ENCODE results near the gene ZFP36L1.

The ZFP36L1 gene

DNA sequence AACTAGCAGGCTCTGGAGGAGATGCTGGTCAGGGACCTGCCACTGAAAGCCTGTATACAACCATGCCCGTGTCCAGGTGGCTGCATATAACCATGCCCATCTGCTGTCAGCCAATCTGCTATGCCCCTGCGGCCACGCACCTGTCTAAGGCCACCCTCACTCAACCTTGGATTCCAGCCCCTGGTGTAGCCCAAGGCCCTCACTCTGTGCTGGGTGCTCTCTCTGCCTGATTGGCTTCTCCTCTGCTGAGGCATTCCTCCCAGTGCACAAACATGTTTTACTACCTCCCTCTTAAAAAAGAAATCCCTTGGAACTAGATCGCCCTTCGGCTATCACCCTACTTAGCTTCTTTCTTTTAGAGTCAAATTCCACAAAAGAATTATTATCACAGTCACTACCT lies 45.5 kb downstream of the ZFP36L1 start:
- ChIA-PET CTCF (no interaction called here), POLR2A (no interaction called here)
- no peak for DNase-seq (ENCODE audit: extremely low spot score)
- no peak for TF ChIP-seq LEF1 (IDR thresholded peaks at IDR 0.05; ENCODE audit: borderline replicate concordance)
- TF ChIP-seq HDGF (IDR thresholded peaks at IDR 0.05; ENCODE audit: borderline replicate concordance) = no peak
- no peak for TF ChIP-seq BHLHE40 (IDR thresholded peaks at IDR 0.05; ENCODE audit: borderline replicate concordance)
- TF ChIP-seq FOXK2 (IDR thresholded peaks at IDR 0.05) = no peak
- TF ChIP-seq L3MBTL2 (conservative IDR thresholded peaks at IDR 0.05) = no peak
- no peak for TF ChIP-seq SP1 (IDR thresholded peaks at IDR 0.05)
- no peak for TF ChIP-seq TARDBP (IDR thresholded peaks at IDR 0.05)
- TF ChIP-seq SUZ12 (IDR thresholded peaks at IDR 0.05) = no peak
- no peak for TF ChIP-seq CTBP1 (IDR thresholded peaks at IDR 0.05; ENCODE audit: borderline replicate concordance)
- no peak for TF ChIP-seq FOXA1 (IDR thresholded peaks at IDR 0.05)

DNA sequence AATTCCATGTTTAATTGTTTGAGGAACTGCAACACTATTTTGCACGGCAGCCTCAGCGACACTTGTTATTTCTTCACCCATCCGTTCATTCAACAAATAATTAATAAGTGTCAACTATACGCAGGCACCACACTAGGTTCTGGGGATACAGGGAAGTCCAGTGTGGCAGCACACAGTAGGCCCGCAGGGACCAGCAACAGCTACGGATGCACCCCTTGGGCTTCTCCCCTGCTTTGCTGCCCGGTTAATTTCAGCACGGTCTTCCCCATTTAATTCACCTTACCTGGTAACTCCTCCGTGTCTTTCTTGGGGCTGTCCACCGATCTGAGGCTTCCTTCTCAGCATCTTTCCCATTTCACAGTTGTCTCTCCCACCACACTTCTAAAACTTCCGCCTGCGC lies 48.3 kb downstream of the ZFP36L1 start:
- CTCF ChIA-PET = no interaction called here
- DNase-seq (ENCODE audit: extremely low spot score) = no peak
- no peak for TF ChIP-seq SP1 (IDR thresholded peaks at IDR 0.05)
- no peak for TF ChIP-seq FOXM1 (IDR thresholded peaks at IDR 0.05; ENCODE audit: borderline replicate concordance)
- TF ChIP-seq L3MBTL2 (conservative IDR thresholded peaks at IDR 0.05) = no peak
- TF ChIP-seq FOXK2 (IDR thresholded peaks at IDR 0.05) = no peak
- no peak for TF ChIP-seq HDGF (IDR thresholded peaks at IDR 0.05; ENCODE audit: borderline replicate concordance)
- no peak for TF ChIP-seq ELF4 (IDR thresholded peaks at IDR 0.05)
- no peak for TF ChIP-seq CTBP1 (IDR thresholded peaks at IDR 0.05; ENCODE audit: borderline replicate concordance)
- TF ChIP-seq BHLHE40 (IDR thresholded peaks at IDR 0.05; ENCODE audit: borderline replicate concordance) = no peak
- TF ChIP-seq ZNF384 (IDR thresholded peaks at IDR 0.05) = no peak
- TF ChIP-seq SUZ12 (IDR thresholded peaks at IDR 0.05) = no peak
- TF ChIP-seq FOXA1 (IDR thresholded peaks at IDR 0.05) = no peak
- no peak for TF ChIP-seq TARDBP (IDR thresholded peaks at IDR 0.05)
- no peak for TF ChIP-seq ARNT (IDR thresholded peaks at IDR 0.05)
- no peak for TF ChIP-seq NFRKB (IDR thresholded peaks at IDR 0.05)
- TF ChIP-seq LEF1 (IDR thresholded peaks at IDR 0.05; ENCODE audit: borderline replicate concordance) = no peak
- TF ChIP-seq, protein P1, sequence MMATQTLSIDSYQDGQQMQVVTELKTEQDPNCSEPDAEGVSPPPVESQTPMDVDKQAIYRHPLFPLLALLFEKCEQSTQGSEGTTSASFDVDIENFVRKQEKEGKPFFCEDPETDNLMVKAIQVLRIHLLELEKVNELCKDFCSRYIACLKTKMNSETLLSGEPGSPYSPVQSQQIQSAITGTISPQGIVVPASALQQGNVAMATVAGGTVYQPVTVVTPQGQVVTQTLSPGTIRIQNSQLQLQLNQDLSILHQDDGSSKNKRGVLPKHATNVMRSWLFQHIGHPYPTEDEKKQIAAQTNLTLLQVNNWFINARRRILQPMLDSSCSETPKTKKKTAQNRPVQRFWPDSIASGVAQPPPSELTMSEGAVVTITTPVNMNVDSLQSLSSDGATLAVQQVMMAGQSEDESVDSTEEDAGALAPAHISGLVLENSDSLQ (IDR thresholded peaks at IDR 0.05) = no peak
- POLR2A ChIA-PET = no interaction called here

DNA sequence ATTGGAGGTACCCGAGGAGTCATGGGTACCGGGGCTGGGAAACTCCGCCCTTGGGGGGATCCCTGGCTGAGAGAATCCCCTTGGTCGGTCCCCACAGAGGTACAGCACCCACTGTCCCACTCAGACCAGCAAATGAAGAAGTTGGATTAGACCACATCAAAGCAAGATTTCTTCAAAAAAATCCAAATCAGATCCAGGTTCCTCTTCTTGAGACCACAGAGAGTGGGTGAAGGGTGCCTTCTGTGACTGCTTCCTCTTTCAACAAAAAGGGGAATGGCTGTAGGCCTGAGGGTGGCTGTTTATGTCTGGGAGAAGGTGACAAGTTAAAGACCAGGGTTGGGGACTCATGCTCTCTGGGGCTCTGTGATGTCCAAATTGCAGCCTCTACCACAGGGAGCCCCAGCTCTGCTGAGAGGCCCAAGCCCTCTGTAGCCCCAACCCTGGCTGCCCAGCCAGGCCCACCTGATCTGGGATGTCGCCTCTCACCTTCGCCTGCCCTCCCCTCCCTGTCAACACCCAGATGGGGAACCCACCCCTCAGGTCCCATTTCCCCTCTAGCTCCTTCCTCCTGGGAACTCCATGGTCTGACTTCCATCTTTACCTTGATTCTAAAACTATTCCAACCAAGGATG lies 50.9 kb downstream of the ZFP36L1 start:
- TF ChIP-seq FOXA1 (IDR thresholded peaks at IDR 0.05) = no peak
- TF ChIP-seq NFRKB (IDR thresholded peaks at IDR 0.05) = no peak
- TF ChIP-seq L3MBTL2 (conservative IDR thresholded peaks at IDR 0.05) = no peak
- TF ChIP-seq FOXM1 (IDR thresholded peaks at IDR 0.05; ENCODE audit: borderline replicate concordance) = no peak
- TF ChIP-seq ZNF384 (IDR thresholded peaks at IDR 0.05) = no peak
- TF ChIP-seq FOXK2 (IDR thresholded peaks at IDR 0.05) = no peak
- TF ChIP-seq, protein P1 (IDR thresholded peaks at IDR 0.05) = no peak
- TF ChIP-seq HDGF (IDR thresholded peaks at IDR 0.05; ENCODE audit: borderline replicate concordance) = no peak
- TF ChIP-seq ELF4 (IDR thresholded peaks at IDR 0.05) = no peak
- no peak for TF ChIP-seq SUZ12 (IDR thresholded peaks at IDR 0.05)
- TF ChIP-seq TARDBP (IDR thresholded peaks at IDR 0.05) = no peak
- no peak for TF ChIP-seq CTBP1 (IDR thresholded peaks at IDR 0.05; ENCODE audit: borderline replicate concordance)
- no peak for TF ChIP-seq SP1 (IDR thresholded peaks at IDR 0.05)
- no peak for TF ChIP-seq LEF1 (IDR thresholded peaks at IDR 0.05; ENCODE audit: borderline replicate concordance)
- TF ChIP-seq ARNT (IDR thresholded peaks at IDR 0.05) = no peak
- TF ChIP-seq BHLHE40 (IDR thresholded peaks at IDR 0.05; ENCODE audit: borderline replicate concordance) = no peak
- ChIA-PET POLR2A (no interaction called here), CTCF (no interaction called here)
- no peak for DNase-seq (ENCODE audit: extremely low spot score)

DNA sequence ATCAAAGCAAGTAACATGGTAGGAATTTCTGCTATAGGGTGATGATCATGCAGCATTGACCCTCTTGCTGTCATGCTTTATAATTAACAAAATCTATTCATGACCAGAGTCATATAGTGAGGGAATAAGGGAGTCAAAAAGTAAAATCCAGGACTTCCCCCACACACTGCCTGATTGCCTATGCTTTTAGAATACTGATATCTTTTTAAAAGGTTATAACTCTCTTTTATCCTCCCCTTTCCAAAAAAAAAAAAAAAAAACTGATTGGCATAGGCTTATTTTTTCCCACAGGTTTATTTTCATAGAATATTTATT lies 51.4 kb downstream of the ZFP36L1 start:
- ChIA-PET POLR2A (no interaction called here), CTCF (no interaction called here)
- no peak for TF ChIP-seq SUZ12 (IDR thresholded peaks at IDR 0.05)
- TF ChIP-seq FOXA1 (IDR thresholded peaks at IDR 0.05) = no peak
- no peak for TF ChIP-seq ARNT (IDR thresholded peaks at IDR 0.05)
- no peak for TF ChIP-seq L3MBTL2 (conservative IDR thresholded peaks at IDR 0.05)
- no peak for TF ChIP-seq NFRKB (IDR thresholded peaks at IDR 0.05)
- TF ChIP-seq LEF1 (IDR thresholded peaks at IDR 0.05; ENCODE audit: borderline replicate concordance) = no peak
- TF ChIP-seq BHLHE40 (IDR thresholded peaks at IDR 0.05; ENCODE audit: borderline replicate concordance) = no peak
- TF ChIP-seq FOXK2 (IDR thresholded peaks at IDR 0.05) = no peak
- no peak for TF ChIP-seq TARDBP (IDR thresholded peaks at IDR 0.05)
- TF ChIP-seq SP1 (IDR thresholded peaks at IDR 0.05) = no peak
- TF ChIP-seq ZNF384 (IDR thresholded peaks at IDR 0.05) = no peak
- no peak for TF ChIP-seq FOXM1 (IDR thresholded peaks at IDR 0.05; ENCODE audit: borderline replicate concordance)
- no peak for TF ChIP-seq CTBP1 (IDR thresholded peaks at IDR 0.05; ENCODE audit: borderline replicate concordance)
- TF ChIP-seq ELF4 (IDR thresholded peaks at IDR 0.05) = no peak
- no peak for TF ChIP-seq HDGF (IDR thresholded peaks at IDR 0.05; ENCODE audit: borderline replicate concordance)
- DNase-seq (ENCODE audit: extremely low spot score) = no peak

DNA sequence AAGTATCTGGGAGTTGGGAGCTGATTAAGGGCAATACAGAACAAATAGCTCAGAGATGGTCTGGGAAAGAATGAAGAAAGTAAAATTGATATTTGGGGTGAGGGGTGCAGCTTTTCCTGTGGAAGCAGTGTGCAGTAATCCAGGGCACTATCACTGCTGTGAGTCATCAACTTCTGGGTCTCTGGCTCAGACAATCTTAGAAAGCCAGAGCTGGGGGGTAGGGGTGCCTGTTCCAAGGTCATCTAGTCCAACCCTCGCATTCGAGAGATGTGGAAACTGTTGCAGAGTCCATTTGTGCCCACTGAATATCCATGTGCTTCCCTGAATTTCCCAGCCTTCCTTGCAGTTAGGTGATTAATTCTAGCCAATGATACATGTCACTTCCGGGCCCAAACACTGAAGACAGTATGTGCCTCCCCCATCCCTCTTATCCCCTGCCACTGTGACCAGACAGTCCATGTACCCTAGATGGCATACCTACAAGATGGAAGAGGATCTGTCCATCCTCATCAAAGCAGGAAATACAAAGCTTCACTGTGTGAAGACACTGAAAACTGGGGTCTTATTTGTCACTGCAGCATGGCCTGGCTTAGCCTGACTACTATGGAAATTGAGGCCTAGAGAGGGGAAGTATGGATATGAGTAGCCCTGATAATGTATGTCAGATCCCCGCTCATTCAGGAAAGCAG lies 51.9 kb downstream of the ZFP36L1 start:
- DNase-seq (ENCODE audit: extremely low spot score) = no peak
- CTCF ChIA-PET = no interaction called here

DNA sequence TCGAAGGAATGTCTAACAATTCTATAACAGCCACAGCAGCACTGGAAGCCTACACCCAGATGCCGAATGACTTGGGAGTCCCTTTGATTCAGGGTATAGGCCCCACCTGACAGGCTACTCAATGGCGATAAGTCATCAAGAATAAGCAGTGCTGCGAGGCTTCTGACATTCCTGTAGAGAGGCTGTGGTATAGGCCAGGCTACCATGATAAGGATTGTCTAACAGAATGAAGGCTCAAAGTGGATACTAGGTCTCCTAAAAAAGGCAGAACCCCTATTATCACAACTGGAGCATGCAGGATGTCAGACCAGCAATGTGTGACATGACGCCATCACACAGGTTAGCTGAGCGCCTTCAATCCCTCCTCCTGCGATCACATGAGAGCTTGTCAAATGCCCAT lies 53.2 kb downstream of the ZFP36L1 start:
- CTCF ChIA-PET = interaction anchor here (0.8 kb wide), 1 partner anchor 25 kb away, joined by 3 read pairs; no protein-coding TSS in a partner anchor
- TF ChIP-seq TARDBP (IDR thresholded peaks at IDR 0.05) (no peak), BHLHE40 (IDR thresholded peaks at IDR 0.05; ENCODE audit: borderline replicate concordance) (no peak), FOXA1 (IDR thresholded peaks at IDR 0.05) (no peak), SUZ12 (IDR thresholded peaks at IDR 0.05) (no peak), L3MBTL2 (conservative IDR thresholded peaks at IDR 0.05) (no peak)
- TF ChIP-seq, protein P1 (IDR thresholded peaks at IDR 0.05) = no peak
- DNase-seq (ENCODE audit: extremely low spot score) = no peak
- POLR2A ChIA-PET = no interaction called here

More for the DNA sequence above, 51.9 kb downstream of the ZFP36L1 start:
- POLR2A ChIA-PET = no interaction called here
- TF ChIP-seq L3MBTL2 (conservative IDR thresholded peaks at IDR 0.05) (no peak), NFRKB (IDR thresholded peaks at IDR 0.05) (no peak), ELF4 (IDR thresholded peaks at IDR 0.05) (no peak), SP1 (IDR thresholded peaks at IDR 0.05) (no peak), ARNT (IDR thresholded peaks at IDR 0.05) (no peak), FOXK2 (IDR thresholded peaks at IDR 0.05) (no peak), ZNF384 (IDR thresholded peaks at IDR 0.05) (no peak)

All from HEK293T (cell line).